H9 (cell line): ENCODE results near the gene GPR83. TPM values are rescaled to one million over a fixed set of nuclear protein-coding genes. Genes with fewer than 3 reads are reported as not detected.
A peak's percentile ranks its signal among the peaks of the same experiment; 100 is the strongest.

Experiments
- DNase-seq: peaks from one replicate; pipeline ENCODE4 v3.0.0-alpha.2; 2017
- H2AFZ ChIP-seq: one replicate; pipeline ENCODE4 v1.6.1; 2013; ENCODE audit warnings: mild to moderate bottlenecking, low read length, control low read depth, moderate library complexity
- H2AK5ac ChIP-seq: 2 replicates; pipeline ENCODE4 v1.6.1; 2013; ENCODE audit warnings: low read length, control low read depth, mixed read lengths; ENCODE audit not compliant: insufficient read length
- H2BK120ac ChIP-seq: one replicate; pipeline ENCODE4 v1.6.1; 2013; ENCODE audit warnings: low read depth, mild to moderate bottlenecking, low read length, control low read depth, inconsistent platforms; ENCODE audit not compliant: poor library complexity, severe bottlenecking
- H2BK12ac ChIP-seq: 2 replicates; pipeline ENCODE4 v1.6.1; 2013; ENCODE audit warnings: low read length, control low read depth, mixed read lengths, low read depth; ENCODE audit not compliant: insufficient read length
- H2BK15ac ChIP-seq: 2 replicates; pipeline ENCODE4 v1.6.1; 2013; ENCODE audit warnings: low read depth, low read length, control low read depth
- H2BK20ac ChIP-seq: one replicate; pipeline ENCODE4 v1.6.1; 2013; ENCODE audit warnings: low read depth, mild to moderate bottlenecking, low read length, control low read depth, inconsistent platforms; ENCODE audit not compliant: poor library complexity, severe bottlenecking
- H2BK5ac ChIP-seq: 2 replicates; pipeline ENCODE4 v1.6.1; 2013; ENCODE audit warnings: low read length, control low read depth, mixed read lengths; ENCODE audit not compliant: insufficient read length
- H3K14ac ChIP-seq: 2 replicates; pipeline ENCODE4 v1.6.1; 2013; ENCODE audit warnings: low read length, control low read depth; ENCODE audit not compliant: insufficient read depth
- H3K18ac ChIP-seq: 2 replicates; pipeline ENCODE4 v1.6.1; 2013; ENCODE audit warnings: low read depth, mild to moderate bottlenecking, mixed read lengths, low read length, control low read depth; ENCODE audit not compliant: insufficient read length
- H3K23ac ChIP-seq: 2 replicates; pipeline ENCODE4 v1.6.1; 2013; ENCODE audit warnings: low read length, control low read depth, mixed read lengths, low read depth; ENCODE audit not compliant: insufficient read length
- H3K23me2 ChIP-seq: 2 replicates; pipeline ENCODE4 v1.6.1; 2013; ENCODE audit warnings: low read depth, mild to moderate bottlenecking, mixed read lengths, low read length, control low read depth; ENCODE audit not compliant: insufficient read length, poor library complexity, severe bottlenecking
- H3K27ac ChIP-seq: 2 replicates; pipeline ENCODE4 v1.5.1; 2013; ENCODE audit warnings: low read length, control low read depth, mixed read lengths, low read depth; ENCODE audit not compliant: insufficient read length
- H3K27me3 ChIP-seq: 2 replicates; pipeline ENCODE4 v1.6.1; 2013; ENCODE audit warnings: low read length, control low read depth, inconsistent platforms; ENCODE audit not compliant: insufficient read depth
- H3K4ac ChIP-seq: 2 replicates; pipeline ENCODE4 v1.6.1; 2013; ENCODE audit warnings: low read depth, mild to moderate bottlenecking, control low read depth, inconsistent platforms, low read length, moderate library complexity
- H3K4me1 ChIP-seq: 2 replicates; pipeline ENCODE4 v1.6.1; 2013; ENCODE audit warnings: low read length, control low read depth, inconsistent platforms; ENCODE audit not compliant: insufficient read depth
- H3K4me2 ChIP-seq: 2 replicates; pipeline ENCODE4 v1.6.1; 2013; ENCODE audit warnings: low read length, control low read depth, mixed read lengths; ENCODE audit not compliant: insufficient read length, insufficient read depth
- H3K56ac ChIP-seq: 2 replicates; pipeline ENCODE4 v1.6.1; 2013; ENCODE audit warnings: low read depth, mild to moderate bottlenecking, mixed read lengths, low read length, control low read depth; ENCODE audit not compliant: insufficient read length
- H3K79me1 ChIP-seq: 2 replicates; pipeline ENCODE4 v1.6.1; 2013; ENCODE audit warnings: low read depth, mild to moderate bottlenecking, moderate library complexity, low read length, control low read depth, inconsistent platforms; ENCODE audit not compliant: insufficient read depth, poor library complexity, severe bottlenecking
- H3K79me2 ChIP-seq: 2 replicates; pipeline ENCODE4 v1.6.1; 2013; ENCODE audit warnings: low read length, control low read depth, inconsistent platforms; ENCODE audit not compliant: insufficient read depth
- H3K9ac ChIP-seq: 2 replicates; pipeline ENCODE4 v1.6.1; 2013; ENCODE audit warnings: low read length, control low read depth, mixed read lengths; ENCODE audit not compliant: insufficient read length; ENCODE audit errors: extremely low read depth
- H3K9me3 ChIP-seq: one replicate; pipeline ENCODE4 v1.6.1; 2013; ENCODE audit warnings: low read depth, low read length, inconsistent platforms; ENCODE audit not compliant: control insufficient read depth
- H3T11ph ChIP-seq: one replicate; pipeline ENCODE4 v1.6.1; 2013; ENCODE audit warnings: mild to moderate bottlenecking, low read length, control low read depth, inconsistent platforms
- H4K20me1 ChIP-seq: one replicate; pipeline ENCODE4 v1.6.1; 2013; ENCODE audit not compliant: control insufficient read depth, insufficient read length, insufficient read depth
- H4K5ac ChIP-seq: 2 replicates; pipeline ENCODE4 v1.6.1; 2013; ENCODE audit warnings: low read depth, mild to moderate bottlenecking, mixed read lengths, low read length, control low read depth; ENCODE audit not compliant: insufficient read length
- H4K8ac ChIP-seq: replicated peaks from 2 replicates; pipeline ENCODE4 v1.6.1; 2013; ENCODE audit warnings: low read length, control low read depth, mixed read lengths, low read depth; ENCODE audit not compliant: insufficient read length
- H4K91ac ChIP-seq: 2 replicates; pipeline ENCODE4 v1.6.1; 2013; ENCODE audit warnings: low read depth, mild to moderate bottlenecking, moderate library complexity, mixed read lengths, low read length, control low read depth; ENCODE audit not compliant: insufficient read length
- H3K27ac Mint-ChIP-seq, 3 experiments: 2 replicates in 2 of 3; 3 replicates in 1 of 3; pipeline ENCODE4 v1.8.0; 2020 to 2021; ENCODE audit warnings: mixed read lengths in 3 of 3, mild to moderate bottlenecking in 1 of 3, moderate library complexity in 1 of 3
- H3K27me3 Mint-ChIP-seq: 2 replicates; pipeline ENCODE4 v1.8.0; 2021; ENCODE audit warnings: low read depth, mild to moderate bottlenecking, moderate library complexity, mixed read lengths
- H3K36me3 Mint-ChIP-seq, 3 experiments: 2 replicates in 2 of 3; 3 replicates in 1 of 3; pipeline ENCODE4 v1.8.0; 2020 to 2021; ENCODE audit warnings: low read depth in 3 of 3, mixed read lengths in 3 of 3; ENCODE audit not compliant: insufficient read depth in 1 of 3
- H3K4me1 Mint-ChIP-seq, 2 experiments: 2 replicates each; pipeline ENCODE4 v1.8.0; 2020; ENCODE audit warnings: mixed read lengths in 2 of 2
- H3K4me3 Mint-ChIP-seq, 2 experiments: 2 replicates in 1 of 2; 3 replicates in 1 of 2; pipeline ENCODE4 v1.8.0; 2020 to 2021; ENCODE audit warnings: mild to moderate bottlenecking in 2 of 2, mixed read lengths in 2 of 2, moderate library complexity in 1 of 2
- H3K9me3 Mint-ChIP-seq, 2 experiments: 2 replicates in 1 of 2; 3 replicates in 1 of 2; pipeline ENCODE4 v1.8.0; 2020; ENCODE audit warnings: mild to moderate bottlenecking in 2 of 2, mixed read lengths in 2 of 2, moderate library complexity in 1 of 2
- WGBS: extraction: QIAGEN DNeasy Blood & Tissue Kit; methylation state at CpG from one replicate; pipeline ENCODE4 v1.1.7; 2013; ENCODE audit warnings: missing lambda C conversion rate, low lambda C conversion rate, mixed read lengths; ENCODE audit not compliant: insufficient read length; ENCODE audit errors: extremely low coverage; 5-methylcytosine and 5-hydroxymethylcytosine counted together
- total RNA-seq: library from RNA; stranded (reverse); gene quantifications from 2 replicates; pipeline ENCODE4 v1.2.1, GENCODE V29; 2021
- TF ChIP-seq, protein P1 (sequence below): fragments of 200-600 bp; sonication (generic); conservative IDR thresholded peaks from 3 replicates; pipeline ENCODE4 v1.8.0; 2021; ENCODE audit warnings: antibody characterized with exemption, mild to moderate bottlenecking

GPR83 gene
- total RNA-seq, 1 experiment from 2014 or later, result not detected

DNA sequence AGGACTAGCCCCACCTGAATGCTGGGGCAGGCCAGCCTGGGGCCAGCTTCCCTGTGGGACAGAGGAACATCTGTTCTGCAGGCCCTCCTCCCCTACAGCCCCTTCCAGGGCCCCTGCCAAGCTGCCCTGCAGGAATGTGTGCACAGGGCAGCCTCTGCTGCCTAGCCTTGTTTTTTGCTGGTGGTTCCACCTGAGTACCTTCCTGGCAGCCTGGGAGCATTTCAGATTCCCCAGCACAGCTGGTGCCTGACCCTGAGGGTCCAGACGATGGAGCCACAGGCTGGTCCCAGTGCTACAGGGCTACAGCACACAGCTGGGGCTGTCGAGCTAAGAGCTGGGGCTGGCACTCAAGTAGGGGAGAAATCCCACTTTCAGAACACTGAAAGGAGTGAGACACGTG, 22.3 kb upstream of the GPR83 start:
- Histone ChIP-seq H3K18ac (no peak overlapping the region), H4K5ac (no peak overlapping the region), H3K23me2 (no peaks in the 10 kb centered on the region), H3T11ph (no peak overlapping the region), H4K20me1 (no peaks in the 10 kb centered on the region), H3K27ac (no peak overlapping the region), H2BK120ac (no peak overlapping the region), H2AK5ac (no peak overlapping the region), H2BK15ac (no peak overlapping the region), H3K9ac (no peak overlapping the region), H3K23ac (no peak overlapping the region), H3K4me2 (no peak overlapping the region), H3K4ac (no peak overlapping the region), H3K79me2 (no peaks in the 10 kb centered on the region), H4K8ac (no peak overlapping the region), H3K4me1 (no peaks in the 10 kb centered on the region), H2BK12ac (no peak overlapping the region), H2BK20ac (no peak overlapping the region), H3K79me1 (no peaks in the 10 kb centered on the region), H3K56ac (no peak overlapping the region), H2BK5ac (no peak overlapping the region), H3K9me3 (no peaks in the 10 kb centered on the region), H2AFZ (no peak overlapping the region), H3K27me3 (no peaks in the 10 kb centered on the region), H3K14ac (peak overlapping the region; percentile 25; the same call in 1 of the 2 replicates), H4K91ac (no peak overlapping the region)
- H3K36me3 Mint-ChIP-seq, result peaks cover 7 to 36% (median 22%) of the 10 kb centered on the region in 3 experiments
- no peak overlapping the region for H3K4me3 Mint-ChIP-seq
- no CpG with 5 or more reads among the region's 3 CpGs for WGBS
- peak overlapping the region in 1 of 3 experiments; percentile 28; a peak in 1 of 7 replicates for H3K27ac Mint-ChIP-seq
- no peak for DNase-seq
- TF ChIP-seq, protein P1, sequence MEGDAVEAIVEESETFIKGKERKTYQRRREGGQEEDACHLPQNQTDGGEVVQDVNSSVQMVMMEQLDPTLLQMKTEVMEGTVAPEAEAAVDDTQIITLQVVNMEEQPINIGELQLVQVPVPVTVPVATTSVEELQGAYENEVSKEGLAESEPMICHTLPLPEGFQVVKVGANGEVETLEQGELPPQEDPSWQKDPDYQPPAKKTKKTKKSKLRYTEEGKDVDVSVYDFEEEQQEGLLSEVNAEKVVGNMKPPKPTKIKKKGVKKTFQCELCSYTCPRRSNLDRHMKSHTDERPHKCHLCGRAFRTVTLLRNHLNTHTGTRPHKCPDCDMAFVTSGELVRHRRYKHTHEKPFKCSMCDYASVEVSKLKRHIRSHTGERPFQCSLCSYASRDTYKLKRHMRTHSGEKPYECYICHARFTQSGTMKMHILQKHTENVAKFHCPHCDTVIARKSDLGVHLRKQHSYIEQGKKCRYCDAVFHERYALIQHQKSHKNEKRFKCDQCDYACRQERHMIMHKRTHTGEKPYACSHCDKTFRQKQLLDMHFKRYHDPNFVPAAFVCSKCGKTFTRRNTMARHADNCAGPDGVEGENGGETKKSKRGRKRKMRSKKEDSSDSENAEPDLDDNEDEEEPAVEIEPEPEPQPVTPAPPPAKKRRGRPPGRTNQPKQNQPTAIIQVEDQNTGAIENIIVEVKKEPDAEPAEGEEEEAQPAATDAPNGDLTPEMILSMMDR, result no peak
- H3K9me3 Mint-ChIP-seq, result peaks cover 0 to 2% of the 10 kb centered on the region in 2 experiments; a peak in 1 of 5 replicates
- peaks cover 6 to 12% of the 10 kb centered on the region in 2 experiments for H3K4me1 Mint-ChIP-seq
- no peaks in the 10 kb centered on the region; the same call in 1 of the 2 replicates for H3K27me3 Mint-ChIP-seq
